Stimulated activated CD8-positive, alpha-beta memory T cell treated with anti-CD3 and anti-CD28 coated beads, Interleukin-4, amount 100 ng/mL, for 1 hour (primary cell): ENCODE results near the gene PLXNA2.

Experiments
- DNase-seq, 2 donors: peaks; one replicate each; pipeline ENCODE4 v3.0.0-alpha.2; 2020; ENCODE audit warnings: low read depth in 2 of 2, low spot score in 1 of 2

PLXNA2 gene

GRCh38 chr1:208031316-208031931 lies 212.8 kb downstream of the PLXNA2 start:
- no peak for DNase-seq

- DNase-seq, result no peak
Measured at GRCh38 chr1:208030288-208031091, 213.7 kb downstream of the PLXNA2 start.

- no peak for DNase-seq
Measured at GRCh38 chr1:208029381-208030287, 214.6 kb downstream of the PLXNA2 start.

GRCh38 chr1:208028526-208028925 lies 215.7 kb downstream of the PLXNA2 start:
- DNase-seq, result no peak

GRCh38 chr1:208027861-208028260 lies 216.3 kb downstream of the PLXNA2 start:
- no peak for DNase-seq

GRCh38 chr1:208026880-208027438 lies 217.2 kb downstream of the PLXNA2 start:
- no peak for DNase-seq

- DNase-seq, result no peak
Measured at GRCh38 chr1:208025031-208025430, 219.2 kb downstream of the PLXNA2 start.

GRCh38 chr1:208024406-208024805 lies 219.8 kb downstream of the PLXNA2 start:
- no peak for DNase-seq

- no peak for DNase-seq
Measured at GRCh38 chr1:208019257-208019656, 224.9 kb downstream of the PLXNA2 start.

- no peak for DNase-seq
Measured at GRCh38 chr1:208015255-208015654, 228.9 kb downstream of the PLXNA2 start.

- no peak for DNase-seq
Measured at GRCh38 chr1:208013210-208013609, 231.0 kb downstream of the PLXNA2 start.

GRCh38 chr1:208012721-208013120 lies 231.5 kb downstream of the PLXNA2 start:
- DNase-seq, result no peak

- no peak for DNase-seq
Measured at GRCh38 chr1:208010487-208011071, 233.6 kb downstream of the PLXNA2 start.

GRCh38 chr1:208009706-208010444 lies 234.3 kb downstream of the PLXNA2 start:
- DNase-seq, result no peak

- no peak for DNase-seq
Measured at GRCh38 chr1:208009303-208009702, 234.9 kb downstream of the PLXNA2 start.

GRCh38 chr1:208008534-208008933 lies 235.7 kb downstream of the PLXNA2 start:
- DNase-seq, result no peak

- DNase-seq, result no peak
Measured at GRCh38 chr1:208007938-208008342, 236.2 kb downstream of the PLXNA2 start.

GRCh38 chr1:208007319-208007937 lies 236.8 kb downstream of the PLXNA2 start:
- no peak for DNase-seq

GRCh38 chr1:208006258-208006920 lies 237.8 kb downstream of the PLXNA2 start:
- DNase-seq, result no peak
